ENCODE results near the gene TMEFF1.
A peak's percentile ranks its signal among the peaks of the same experiment; 100 is the strongest.

DNA sequence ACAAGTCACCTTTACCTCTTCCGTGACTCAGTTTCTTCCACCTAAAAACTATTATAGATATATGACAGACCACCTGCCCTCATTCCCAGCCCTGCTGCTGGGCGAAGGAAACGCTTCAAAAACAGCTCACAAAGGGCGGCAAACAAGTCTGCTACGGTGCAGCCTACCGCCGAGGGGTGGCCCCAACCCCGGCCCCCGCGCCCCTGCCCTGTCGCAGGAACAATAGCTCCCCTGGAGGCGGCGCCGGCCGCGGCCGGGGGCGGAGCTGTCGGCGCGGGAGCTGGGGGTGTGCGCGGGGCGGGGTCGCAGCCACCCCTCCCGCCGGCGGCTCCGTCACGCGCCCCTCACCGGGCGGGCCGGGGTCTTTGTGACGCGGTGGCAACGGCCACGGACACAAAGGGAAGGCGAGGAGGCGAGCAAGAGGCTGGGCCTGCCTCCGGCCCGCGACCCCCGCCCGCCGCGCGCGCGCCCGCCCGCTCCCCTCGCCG is at the start of gene TMEFF1:
- TF ChIP-seq, protein P1, sequence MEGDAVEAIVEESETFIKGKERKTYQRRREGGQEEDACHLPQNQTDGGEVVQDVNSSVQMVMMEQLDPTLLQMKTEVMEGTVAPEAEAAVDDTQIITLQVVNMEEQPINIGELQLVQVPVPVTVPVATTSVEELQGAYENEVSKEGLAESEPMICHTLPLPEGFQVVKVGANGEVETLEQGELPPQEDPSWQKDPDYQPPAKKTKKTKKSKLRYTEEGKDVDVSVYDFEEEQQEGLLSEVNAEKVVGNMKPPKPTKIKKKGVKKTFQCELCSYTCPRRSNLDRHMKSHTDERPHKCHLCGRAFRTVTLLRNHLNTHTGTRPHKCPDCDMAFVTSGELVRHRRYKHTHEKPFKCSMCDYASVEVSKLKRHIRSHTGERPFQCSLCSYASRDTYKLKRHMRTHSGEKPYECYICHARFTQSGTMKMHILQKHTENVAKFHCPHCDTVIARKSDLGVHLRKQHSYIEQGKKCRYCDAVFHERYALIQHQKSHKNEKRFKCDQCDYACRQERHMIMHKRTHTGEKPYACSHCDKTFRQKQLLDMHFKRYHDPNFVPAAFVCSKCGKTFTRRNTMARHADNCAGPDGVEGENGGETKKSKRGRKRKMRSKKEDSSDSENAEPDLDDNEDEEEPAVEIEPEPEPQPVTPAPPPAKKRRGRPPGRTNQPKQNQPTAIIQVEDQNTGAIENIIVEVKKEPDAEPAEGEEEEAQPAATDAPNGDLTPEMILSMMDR (IDR thresholded peaks at IDR 0.05): peak in 1 of 4 donors; percentile 6
- TF ChIP-seq POLR2A (IDR thresholded peaks at IDR 0.05): no peak

Data from right lobe of liver (tissue), 4 donors.